GM19035 (cell line): ENCODE results near the gene TNFRSF6B.
"Not testable (repeated sequence)": the region's sequence is repeated elsewhere in the genome, so short reads cannot be mapped to it uniquely, and the experiment has no call there.

Source experiments
- ATAC-seq: cut with Tn5 transposase; IDR thresholded peaks from one replicate; pipeline ENCODE4 v1.9.1; 2021; ENCODE audit not compliant: unreplicated experiment

The TNFRSF6B gene

DNA sequence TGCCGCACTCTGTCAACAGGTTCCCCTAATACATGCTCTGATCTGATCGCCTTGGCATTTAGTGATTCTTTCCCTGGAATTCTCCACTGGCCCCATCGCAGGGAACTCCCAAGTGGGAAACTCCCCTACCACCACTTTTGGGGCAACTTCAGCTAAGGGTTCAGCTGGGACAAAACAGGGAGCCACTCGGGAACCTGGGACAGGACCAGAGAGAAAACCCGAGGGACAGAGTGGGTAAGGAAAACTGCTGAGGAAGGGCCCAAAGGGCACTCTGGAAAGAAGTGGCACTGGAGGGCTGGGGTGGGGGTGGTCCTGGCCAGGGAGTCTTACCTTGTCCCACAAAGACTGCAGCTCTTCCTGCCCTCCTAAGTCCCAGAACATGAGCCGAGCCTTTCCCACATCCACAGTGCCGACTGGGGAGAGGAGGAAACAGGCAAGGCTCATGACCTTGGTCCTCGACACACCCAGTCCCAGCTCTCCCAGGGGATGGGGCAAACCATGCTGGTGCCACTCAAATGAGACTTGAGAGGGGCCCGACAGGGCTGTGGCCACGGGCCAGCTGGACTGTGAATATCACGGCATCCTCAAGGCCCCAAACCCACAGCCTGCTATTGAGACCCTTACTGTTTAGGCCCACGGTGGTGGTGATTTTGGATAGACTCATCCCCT lies 9.7 kb downstream of the TNFRSF6B start:
- ATAC-seq = no peak

- peak; percentile 33 for ATAC-seq
These were observed 10.6 kb downstream of the TNFRSF6B start for GRCh38 chr20:63706852-63707557.

DNA sequence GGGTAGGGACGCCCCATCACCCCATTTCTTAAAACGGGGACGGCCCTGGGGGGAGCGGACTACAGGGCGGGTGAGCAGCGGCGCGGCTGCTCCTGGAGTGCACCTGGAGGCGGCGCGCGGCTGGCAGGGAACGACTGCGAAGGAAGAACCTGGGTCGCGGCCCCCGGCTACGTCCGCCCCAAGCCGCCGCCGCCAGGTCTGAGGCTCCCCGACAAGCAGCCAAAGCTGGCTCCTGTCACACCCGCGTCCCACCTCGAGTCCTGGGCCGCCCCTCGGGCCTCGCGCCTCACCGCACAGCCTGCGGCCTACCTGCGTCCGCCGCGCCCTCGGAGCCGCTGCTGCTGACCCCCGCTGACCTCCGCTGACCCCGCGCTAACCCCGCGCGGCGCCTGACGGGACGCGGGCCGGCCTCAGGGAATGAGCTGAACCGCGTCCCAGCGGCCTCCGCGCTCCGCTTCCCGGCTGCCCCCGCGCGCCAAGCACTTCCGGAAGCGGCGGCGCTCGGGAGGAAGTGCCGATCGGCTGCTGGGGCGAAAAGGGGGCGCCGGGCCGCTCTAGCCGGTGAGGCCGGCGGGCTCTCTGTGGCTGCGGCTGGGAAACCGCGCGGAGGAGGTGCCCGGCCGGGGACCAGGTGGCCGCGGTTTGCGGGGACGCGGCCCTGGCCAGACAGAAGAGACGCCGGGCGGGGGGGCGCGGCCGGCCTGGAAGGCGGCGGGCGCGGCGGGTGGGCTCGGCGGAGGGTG lies 11.3 kb downstream of the TNFRSF6B start, which contains the start of the genes ARFRP1 and ZGPAT:
Gene ARFRP1 (minus strand): TSS at position 419 of the 743 bp plus-strand sequence. CDS start 885 bp downstream, outside the sequence.
Gene ZGPAT (plus strand): TSS at position 482 of the 743 bp plus-strand sequence. CDS start 542 bp downstream, outside the sequence.
- peak; percentile 68 for ATAC-seq

GRCh38 chr20:63708301-63709148 lies 12.1 kb downstream of the TNFRSF6B start:
- ATAC-seq = peak; percentile 17

DNA sequence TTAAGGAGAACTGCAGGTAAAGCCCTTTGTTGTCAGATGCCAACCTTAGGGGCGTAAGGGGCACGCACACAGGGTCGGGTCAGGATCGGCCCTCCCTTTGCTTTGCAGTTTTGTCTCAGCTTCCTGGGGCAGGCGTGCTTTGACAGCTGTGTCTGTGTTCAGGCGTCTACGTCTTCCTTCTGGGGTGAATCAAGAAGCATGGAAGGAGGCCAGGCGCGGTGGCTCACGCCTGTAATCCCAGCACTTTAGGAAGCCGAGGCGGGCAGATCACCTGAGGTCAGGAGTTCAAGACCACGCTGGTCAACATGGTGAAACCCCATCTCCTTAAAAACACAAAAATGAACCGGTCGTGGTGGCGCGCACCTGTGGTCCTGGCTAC lies 12.7 kb downstream of the TNFRSF6B start:
- ATAC-seq = no peak

DNA sequence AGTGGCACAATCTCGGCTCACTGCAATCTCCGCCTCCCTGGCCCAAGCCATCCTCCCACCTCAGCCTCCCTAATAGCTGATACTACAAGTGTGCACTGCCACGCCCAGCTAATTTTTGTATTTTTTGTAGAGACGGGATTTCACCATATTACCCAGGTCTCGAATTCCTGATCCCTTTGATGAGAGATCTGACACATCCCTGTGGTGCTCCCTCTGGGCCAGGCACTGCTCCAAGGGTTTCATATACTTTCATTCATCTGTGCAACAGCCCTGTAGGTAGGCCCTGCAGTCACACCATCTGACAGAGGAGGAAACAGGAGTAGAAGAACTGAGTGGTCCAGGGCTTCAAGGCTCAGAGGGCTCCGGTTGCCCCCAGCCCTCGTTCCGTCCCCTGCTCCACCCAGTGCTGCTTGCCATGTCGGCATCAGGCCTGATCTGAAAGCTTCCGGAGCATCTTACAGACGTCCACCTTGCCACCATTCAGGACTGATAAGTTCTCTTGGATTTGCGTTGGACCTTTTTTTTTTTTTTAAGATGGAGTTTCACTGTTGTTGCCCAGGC lies 14.7 kb downstream of the TNFRSF6B start:
- ATAC-seq = no peak

GRCh38 chr20:63712191-63712590 lies 15.7 kb downstream of the TNFRSF6B start:
- ATAC-seq = no peak

DNA sequence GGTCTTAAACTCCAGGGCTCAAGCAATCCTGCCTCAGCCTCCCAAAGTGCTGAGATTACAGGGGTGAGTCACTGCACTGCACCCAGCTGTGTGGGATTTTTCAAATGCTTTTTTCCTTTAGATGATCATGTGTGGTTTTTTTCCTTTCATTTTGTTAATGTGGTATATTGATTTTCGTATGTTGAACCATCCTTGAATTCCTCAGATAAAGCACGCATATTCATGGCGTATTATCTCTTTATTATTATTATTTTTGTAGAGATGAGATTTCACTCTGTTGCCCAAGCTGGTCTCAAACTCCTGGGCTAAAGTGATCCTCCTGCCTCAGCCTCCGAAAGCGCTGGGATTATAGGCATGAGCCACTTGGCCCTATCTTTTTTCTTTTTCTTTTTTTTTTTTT lies 18.4 kb downstream of the TNFRSF6B start:
- ATAC-seq = no peak

DNA sequence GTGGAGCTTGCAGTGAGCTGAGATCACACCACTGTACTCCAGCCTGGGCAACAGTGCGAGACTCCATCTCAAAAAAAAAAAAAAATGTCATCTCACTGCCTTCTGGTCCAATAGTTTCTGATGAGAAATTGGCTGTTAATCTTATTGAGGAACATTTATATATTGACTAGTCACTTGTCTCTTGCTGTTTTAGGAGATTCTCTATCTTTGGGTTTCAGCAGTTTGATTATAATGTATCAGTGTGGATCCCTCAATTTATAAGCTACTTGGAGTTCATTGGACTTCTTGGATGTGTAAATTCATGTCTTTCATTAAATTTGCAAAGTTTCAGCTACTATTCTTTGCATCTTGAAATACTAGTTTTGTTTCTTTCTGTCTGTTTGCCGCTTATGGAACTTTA lies 22.5 kb downstream of the TNFRSF6B start:
- ATAC-seq = no peak

- not testable (repeated sequence) for ATAC-seq
These were observed 26.6 kb downstream of the TNFRSF6B start for GRCh38 chr20:63722967-63723622.

DNA sequence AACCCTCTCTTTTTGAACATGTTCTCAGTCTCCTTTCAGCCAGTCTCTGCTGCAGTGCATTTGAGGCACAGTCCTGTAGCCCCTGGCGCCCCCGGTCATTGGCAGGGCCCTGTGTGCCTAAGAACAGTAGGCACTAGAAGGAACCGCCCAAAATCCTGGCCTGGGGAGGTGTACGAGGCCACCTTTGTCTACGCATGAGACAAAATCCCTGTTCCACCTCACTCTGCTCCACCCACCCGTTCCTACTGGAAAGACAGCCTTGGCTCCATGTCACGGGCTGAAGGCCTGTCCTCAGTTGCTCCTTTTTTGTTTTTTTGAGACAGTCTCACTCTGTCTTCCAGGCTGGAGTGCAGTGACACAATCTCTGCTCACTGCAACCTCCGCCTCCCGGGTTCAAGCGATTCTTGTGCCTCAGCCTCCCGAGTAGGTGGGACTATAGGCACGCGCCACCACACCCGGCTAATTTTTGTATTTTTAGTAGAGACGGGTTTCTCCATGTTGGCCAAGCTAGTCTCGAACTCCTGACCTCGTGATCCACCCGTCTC lies 33.8 kb downstream of the TNFRSF6B start:
- not testable (repeated sequence) for ATAC-seq

GRCh38 chr20:63731410-63731809 lies 35.0 kb downstream of the TNFRSF6B start:
- no peak for ATAC-seq

DNA sequence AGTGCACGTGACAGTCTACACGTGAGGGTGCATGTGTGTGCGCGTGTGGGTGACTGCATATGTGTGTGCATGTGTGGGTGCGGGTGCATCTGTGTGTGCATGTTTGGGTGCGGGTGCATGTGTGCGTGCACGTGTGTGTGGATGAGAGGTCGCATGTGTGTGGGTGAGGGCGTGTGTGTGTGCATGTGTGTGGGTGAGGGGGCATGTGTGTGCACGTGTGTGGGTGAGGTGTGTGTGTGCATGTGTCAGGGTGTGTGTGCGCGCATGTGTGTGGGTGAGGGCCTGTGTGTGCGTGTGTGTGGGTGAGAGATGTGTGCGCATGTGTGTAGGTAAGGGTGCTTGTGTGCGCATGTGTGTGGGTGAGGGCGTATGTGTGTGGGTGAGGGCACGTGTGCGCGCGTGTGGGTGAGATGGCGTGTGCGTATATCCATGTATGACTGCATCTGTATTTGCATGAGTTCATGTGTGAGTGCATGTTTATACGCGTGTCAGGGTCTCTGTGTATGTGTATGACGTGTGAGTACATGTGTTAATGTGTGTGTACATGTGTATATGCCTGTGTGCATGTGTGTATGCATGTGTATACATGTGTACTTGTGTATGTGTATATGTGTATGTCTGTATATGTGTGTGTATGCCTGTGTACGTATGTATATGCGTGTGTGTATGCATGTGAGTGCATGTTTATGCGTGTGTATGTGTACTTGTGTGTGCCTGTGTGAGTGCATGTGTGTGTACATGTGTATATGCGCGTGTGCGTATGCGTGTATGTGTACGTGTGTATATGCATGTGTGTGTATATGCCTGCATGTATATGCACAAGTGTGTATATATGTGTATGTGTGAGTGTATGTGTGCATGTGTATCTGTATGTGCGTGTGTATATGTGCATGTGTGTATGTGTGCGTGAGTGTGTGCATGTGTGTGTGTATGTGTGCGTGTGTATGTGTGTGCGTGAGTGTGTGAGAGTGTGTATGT lies 36.0 kb downstream of the TNFRSF6B start:
- no peak for ATAC-seq

GRCh38 chr20:63733117-63733516 lies 36.7 kb downstream of the TNFRSF6B start:
- ATAC-seq = no peak

DNA sequence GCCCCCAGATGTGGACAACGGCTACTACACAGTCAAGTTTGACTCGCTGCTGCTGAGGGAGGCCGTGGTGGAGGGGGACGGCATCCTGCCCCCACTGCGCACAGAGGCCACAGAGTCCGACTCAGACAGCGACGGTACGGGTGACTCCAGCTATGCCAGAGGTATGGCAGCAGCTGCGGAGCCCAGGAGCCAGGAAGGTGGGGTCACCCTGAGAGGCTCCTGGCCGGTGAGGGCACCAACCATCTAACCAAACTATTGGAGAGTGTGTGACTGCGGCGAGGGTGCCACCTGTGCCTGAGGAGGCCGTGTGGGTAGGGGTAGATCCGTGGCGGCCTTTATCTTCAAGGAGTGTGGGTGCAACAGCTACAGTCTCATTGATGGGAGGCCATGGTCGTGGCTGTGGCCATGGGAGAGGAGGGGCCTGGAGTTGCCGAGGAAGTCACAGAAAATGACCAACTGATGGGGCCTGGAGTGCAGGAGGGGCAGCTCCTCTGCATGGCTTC lies 37.2 kb downstream of the TNFRSF6B start:
- no peak for ATAC-seq

- no peak for ATAC-seq
These were observed 37.9 kb downstream of the TNFRSF6B start for GRCh38 chr20:63734111-63734945.
